ENCODE measurements around the gene STK38L.

- TF ChIP-seq ATF2 (IDR thresholded peaks at IDR 0.05; ENCODE audit: low read length) (no peak), CTCF (IDR thresholded peaks at IDR 0.05; ENCODE audit: control extremely low read depth in 1 of 3, insufficient read depth in 1 of 3, low read depth in 1 of 3, low read length in 3 of 3) (no peak), SUZ12 (IDR thresholded peaks at IDR 0.05; ENCODE audit: low read length) (no peak), RFX5 (IDR thresholded peaks at IDR 0.05; ENCODE audit: borderline replicate concordance, low read depth, low read length) (no peak), RAD21 (IDR thresholded peaks at IDR 0.05 in 1 of 2, conservative IDR thresholded peaks at IDR 0.05 in 1 of 2; ENCODE audit: low read depth in 2 of 2, low read length in 2 of 2) (no peak), CBX8 (IDR thresholded peaks at IDR 0.05; ENCODE audit: borderline replicate concordance, low read depth, low read length) (no peak), MAFK (IDR thresholded peaks at IDR 0.05; ENCODE audit: low read depth, low read length) (no peak), POLR2A (IDR thresholded peaks at IDR 0.05; ENCODE audit: control extremely low read depth in 1 of 2, low read depth in 2 of 2, low read length in 2 of 2) (no peak), POLR2AphosphoS5 (IDR thresholded peaks at IDR 0.05; ENCODE audit: low read depth, low read length) (no peak), SP4 (IDR thresholded peaks at IDR 0.05; ENCODE audit: low read length) (no peak), TBP (IDR thresholded peaks at IDR 0.05; ENCODE audit: low read depth, low read length) (no peak), EGR1 (IDR thresholded peaks at IDR 0.05; ENCODE audit: borderline replicate concordance, low read depth, low read length) (no peak), MAX (IDR thresholded peaks at IDR 0.05) (no peak)
These were observed 6.0 kb upstream of the STK38L start for GRCh38 chr12:27237790-27238771.

All from H1 (cell line).